ENCODE data around the gene AHNAK2. TPM values are rescaled to one million over a fixed set of nuclear protein-coding genes. Genes with fewer than 3 reads are reported as not detected.

AHNAK2 gene
- total RNA-seq, 1 experiment from 2014 or later = 223 TPM

DNA sequence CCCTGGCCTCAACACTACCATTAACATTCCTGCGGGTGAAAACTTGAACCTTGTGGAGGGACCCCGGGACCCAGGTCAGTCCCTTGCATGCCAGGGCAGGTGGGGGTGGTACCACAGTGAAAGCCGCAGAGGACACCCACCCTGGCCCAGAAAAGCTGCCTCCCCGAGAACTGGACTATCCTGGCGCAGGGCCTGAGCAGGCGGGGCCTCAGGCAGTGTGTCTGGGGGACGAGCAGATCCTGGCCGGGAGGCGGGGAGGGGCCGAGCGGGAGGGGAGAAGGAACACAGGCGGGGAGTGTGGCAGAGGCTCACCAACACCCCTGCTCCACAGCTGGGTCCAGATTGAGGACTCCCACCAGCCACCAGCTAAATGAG is 10.0 kb downstream of the AHNAK2 start:
- TF ChIP-seq POLR2AphosphoS5 (IDR thresholded peaks at IDR 0.05; ENCODE audit: low read depth, low read length) (peak; percentile 40), SIN3A (IDR thresholded peaks at IDR 0.05; ENCODE audit: borderline replicate concordance, insufficient read depth, low read depth, low read length) (no peak)
- TF ChIP-seq, protein P1, sequence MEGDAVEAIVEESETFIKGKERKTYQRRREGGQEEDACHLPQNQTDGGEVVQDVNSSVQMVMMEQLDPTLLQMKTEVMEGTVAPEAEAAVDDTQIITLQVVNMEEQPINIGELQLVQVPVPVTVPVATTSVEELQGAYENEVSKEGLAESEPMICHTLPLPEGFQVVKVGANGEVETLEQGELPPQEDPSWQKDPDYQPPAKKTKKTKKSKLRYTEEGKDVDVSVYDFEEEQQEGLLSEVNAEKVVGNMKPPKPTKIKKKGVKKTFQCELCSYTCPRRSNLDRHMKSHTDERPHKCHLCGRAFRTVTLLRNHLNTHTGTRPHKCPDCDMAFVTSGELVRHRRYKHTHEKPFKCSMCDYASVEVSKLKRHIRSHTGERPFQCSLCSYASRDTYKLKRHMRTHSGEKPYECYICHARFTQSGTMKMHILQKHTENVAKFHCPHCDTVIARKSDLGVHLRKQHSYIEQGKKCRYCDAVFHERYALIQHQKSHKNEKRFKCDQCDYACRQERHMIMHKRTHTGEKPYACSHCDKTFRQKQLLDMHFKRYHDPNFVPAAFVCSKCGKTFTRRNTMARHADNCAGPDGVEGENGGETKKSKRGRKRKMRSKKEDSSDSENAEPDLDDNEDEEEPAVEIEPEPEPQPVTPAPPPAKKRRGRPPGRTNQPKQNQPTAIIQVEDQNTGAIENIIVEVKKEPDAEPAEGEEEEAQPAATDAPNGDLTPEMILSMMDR (IDR thresholded peaks at IDR 0.05) = no peak
- H3K9me3 ChIP-seq (ENCODE audit: control insufficient read depth, insufficient read depth, low read depth, low read length) = no peaks in the 10 kb centered on the region
- H3K36me3 ChIP-seq (ENCODE audit: control insufficient read depth, insufficient read depth, low read length) = no peaks in the 10 kb centered on the region
- H3K4me3 ChIP-seq (ENCODE audit: low read depth in 2 of 2, low read length in 2 of 2) = peak overlapping the region; percentile 65 to 77
- in situ Hi-C loops (cut with HindIII; ENCODE audit: low pct_unique_long_range_greater_than_20kb, low sequenced_read_pairs) = no loop called here
- ChIA-PET CTCF (interaction anchor here (0.5 kb wide), 1 partner anchor 78 kb away, joined by 12 read pairs; no protein-coding TSS in a partner anchor), POLR2A (interaction anchor here (0.6 kb wide), 1 partner anchor 162 kb away, joined by 3 read pairs; no protein-coding TSS in a partner anchor)
- intact Hi-C loops (cut with micrococcal nuclease; ENCODE audit: unreplicated experiment) = loop anchor here (5.0 kb wide), 1 partner anchor 71 kb away; no protein-coding TSS in a partner anchor
- peak overlapping the region; percentile 93 for H3K27ac ChIP-seq (ENCODE audit: low read length)
- no peaks in the 10 kb centered on the region for H3K27me3 ChIP-seq (ENCODE audit: control insufficient read depth, insufficient read depth, low read length)
- BruUV-seq (replicated peaks) = no TSS peak
- ATAC-seq (peak; percentile 46), DNase-seq (ENCODE audit: low read depth, low spot score) (no peak)
- H3K4me1 ChIP-seq (ENCODE audit: control insufficient read depth, insufficient read depth, low read length) = peaks cover 50% of the 10 kb centered on the region

DNA sequence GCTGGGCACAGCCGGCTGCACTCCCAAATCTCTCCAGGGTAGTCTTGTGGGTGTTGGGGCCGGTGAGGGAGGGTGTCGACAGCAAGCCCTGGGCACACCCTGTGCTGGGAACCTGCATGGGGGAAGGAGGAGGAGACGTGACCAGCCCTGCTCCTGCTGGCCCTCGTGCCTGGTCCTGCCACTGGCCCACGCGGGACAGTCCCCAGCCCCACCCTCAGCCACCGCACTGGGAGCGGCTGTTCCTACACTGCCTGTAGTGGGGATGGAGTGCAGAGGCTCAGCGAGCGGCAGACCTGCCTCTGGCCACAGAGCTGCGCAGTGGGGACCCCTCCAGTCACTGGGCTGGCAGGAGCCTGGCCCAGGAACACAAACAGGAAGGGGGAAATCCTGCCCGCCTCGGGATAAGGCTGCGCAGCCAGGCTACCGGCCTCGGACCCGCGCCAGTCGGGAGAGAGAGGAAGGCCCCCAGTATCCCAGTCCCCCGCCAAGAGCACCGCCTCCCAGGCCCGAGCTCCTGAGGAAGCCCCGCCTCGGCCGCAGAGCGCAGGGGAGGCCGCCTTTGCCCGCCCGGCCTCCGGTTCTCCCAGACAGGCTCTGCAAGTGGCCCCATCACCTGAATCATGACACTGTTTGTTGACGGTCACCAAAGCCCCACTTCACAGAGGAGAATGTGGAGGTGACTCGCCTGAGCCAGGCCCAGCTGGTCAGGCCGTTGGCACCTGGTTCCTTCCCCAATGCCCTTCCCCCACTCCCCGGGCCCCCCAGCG is 10.6 kb downstream of the AHNAK2 start:
- Histone ChIP-seq H3K4me1 (ENCODE audit: control insufficient read depth, insufficient read depth, low read length) (peaks cover 44% of the 10 kb centered on the region), H3K4me3 (ENCODE audit: low read depth in 2 of 2, low read length in 2 of 2) (peak overlapping the region; percentile 65 to 77), H3K9me3 (ENCODE audit: control insufficient read depth, insufficient read depth, low read depth, low read length) (no peaks in the 10 kb centered on the region), H3K27me3 (ENCODE audit: control insufficient read depth, insufficient read depth, low read length) (no peaks in the 10 kb centered on the region), H3K36me3 (ENCODE audit: control insufficient read depth, insufficient read depth, low read length) (no peaks in the 10 kb centered on the region), H3K27ac (ENCODE audit: low read length) (peak overlapping the region; percentile 93)
- DNase-seq (ENCODE audit: low read depth, low spot score) = no peak
- intact Hi-C loops (cut with micrococcal nuclease; ENCODE audit: unreplicated experiment) = loop anchor here (5.0 kb wide), 1 partner anchor 70 kb away; no protein-coding TSS in a partner anchor
- ATAC-seq = peak; percentile 42
- TF ChIP-seq, protein P1 (IDR thresholded peaks at IDR 0.05) = no peak
- TF ChIP-seq, protein P2, sequence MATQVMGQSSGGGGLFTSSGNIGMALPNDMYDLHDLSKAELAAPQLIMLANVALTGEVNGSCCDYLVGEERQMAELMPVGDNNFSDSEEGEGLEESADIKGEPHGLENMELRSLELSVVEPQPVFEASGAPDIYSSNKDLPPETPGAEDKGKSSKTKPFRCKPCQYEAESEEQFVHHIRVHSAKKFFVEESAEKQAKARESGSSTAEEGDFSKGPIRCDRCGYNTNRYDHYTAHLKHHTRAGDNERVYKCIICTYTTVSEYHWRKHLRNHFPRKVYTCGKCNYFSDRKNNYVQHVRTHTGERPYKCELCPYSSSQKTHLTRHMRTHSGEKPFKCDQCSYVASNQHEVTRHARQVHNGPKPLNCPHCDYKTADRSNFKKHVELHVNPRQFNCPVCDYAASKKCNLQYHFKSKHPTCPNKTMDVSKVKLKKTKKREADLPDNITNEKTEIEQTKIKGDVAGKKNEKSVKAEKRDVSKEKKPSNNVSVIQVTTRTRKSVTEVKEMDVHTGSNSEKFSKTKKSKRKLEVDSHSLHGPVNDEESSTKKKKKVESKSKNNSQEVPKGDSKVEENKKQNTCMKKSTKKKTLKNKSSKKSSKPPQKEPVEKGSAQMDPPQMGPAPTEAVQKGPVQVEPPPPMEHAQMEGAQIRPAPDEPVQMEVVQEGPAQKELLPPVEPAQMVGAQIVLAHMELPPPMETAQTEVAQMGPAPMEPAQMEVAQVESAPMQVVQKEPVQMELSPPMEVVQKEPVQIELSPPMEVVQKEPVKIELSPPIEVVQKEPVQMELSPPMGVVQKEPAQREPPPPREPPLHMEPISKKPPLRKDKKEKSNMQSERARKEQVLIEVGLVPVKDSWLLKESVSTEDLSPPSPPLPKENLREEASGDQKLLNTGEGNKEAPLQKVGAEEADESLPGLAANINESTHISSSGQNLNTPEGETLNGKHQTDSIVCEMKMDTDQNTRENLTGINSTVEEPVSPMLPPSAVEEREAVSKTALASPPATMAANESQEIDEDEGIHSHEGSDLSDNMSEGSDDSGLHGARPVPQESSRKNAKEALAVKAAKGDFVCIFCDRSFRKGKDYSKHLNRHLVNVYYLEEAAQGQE (IDR thresholded peaks at IDR 0.05; ENCODE audit: insufficient read depth in 1 of 2, low read depth in 2 of 2, low read length in 1 of 2) = no peak
- peak; percentile 19; the same call in 1 of the 2 replicates for TF ChIP-seq SIN3A (IDR thresholded peaks at IDR 0.05; ENCODE audit: borderline replicate concordance, insufficient read depth, low read depth, low read length)
- TF ChIP-seq TCF7L2 (IDR thresholded peaks at IDR 0.05; ENCODE audit: low read depth, low read length) = no peak
- peak; percentile 61; the same call in 1 of the 2 replicates for TF ChIP-seq POLR2AphosphoS5 (IDR thresholded peaks at IDR 0.05; ENCODE audit: low read depth, low read length)
- ChIA-PET CTCF (interaction anchor here (0.5 kb wide), 2 partner anchors 78 to 79 kb away, joined by 12 read pairs; no protein-coding TSS in a partner anchor), POLR2A (interaction anchor here (0.6 kb wide), 1 partner anchor 162 kb away, joined by 3 read pairs; no protein-coding TSS in a partner anchor)
- BruUV-seq (replicated peaks) = no TSS peak
- in situ Hi-C loops (cut with HindIII; ENCODE audit: low pct_unique_long_range_greater_than_20kb, low sequenced_read_pairs) = no loop called here
